Erythroblast (primary cell): ENCODE data around the gene AKT2.

Source experiments
- GATA1 ChIP-seq: IDR thresholded peaks from 2 replicates; pipeline ENCODE4 v1.6.1; 2011; ENCODE audit warnings: low read depth, mild to moderate bottlenecking, control low read depth, low read length, moderate library complexity
- POLR2A ChIP-seq: IDR thresholded peaks from 2 replicates; pipeline ENCODE4 v1.6.1; 2011; ENCODE audit warnings: mild to moderate bottlenecking, low read length

GRCh38 chr19:40191836-40192646, 93.1 kb downstream of the AKT2 start:
- no peak for TF ChIP-seq POLR2A
- no peak for TF ChIP-seq GATA1
